ENCODE results near the gene VEGFB. TPM values are rescaled to one million over a fixed set of nuclear protein-coding genes. Genes with fewer than 3 reads are reported as not detected.
A peak's percentile ranks its signal among the peaks of the same experiment; 100 is the strongest.

VEGFB gene
- total RNA-seq, 4 donors from 2014 or later, result 33.6 to 87.5 (median 58.2) TPM

GRCh38 chr11:64207256-64208085 is 26.9 kb upstream of the VEGFB start:
- Histone ChIP-seq H3K9me3 (no peaks in the 10 kb centered on the region), H3K27ac (peak overlapping the region; percentile 70 to 78 (median 78))

GRCh38 chr11:64208086-64208795 is 26.1 kb upstream of the VEGFB start:
- Histone ChIP-seq H3K9me3 (no peaks in the 10 kb centered on the region), H3K36me3 (peaks cover 3 to 37% of the 10 kb centered on the region in 2 donors), H3K27me3 (no peaks in the 10 kb centered on the region), H3K27ac (peak overlapping the region; percentile 70 to 78 (median 78)), H3K4me3 (peak overlapping the region; percentile 37 to 47 (median 44)), H3K4me1 (peaks cover 14 to 16% of the 10 kb centered on the region in 2 donors)
- intact Hi-C loops (cut with DNase I; ENCODE audit: low total_unique reads), result no loop called here
- no peak for ATAC-seq
- in situ Hi-C loops (cut with MboI; ENCODE audit: low sequenced_read_pairs in 4 of 4), result loop anchor here in 1 of 4 donors (5.0 kb wide), 1 partner anchor 94 kb away; the partner anchor contains the start of gene CATSPERZ
- DNase-seq, result no peak
- TF ChIP-seq POLR2A (IDR thresholded peaks at IDR 0.05) (no peak), CTCF (IDR thresholded peaks at IDR 0.05 in 4 of 5, conservative IDR thresholded peaks at IDR 0.05 in 1 of 5) (no peak)

More at GRCh38 chr11:64207256-64208085, 26.9 kb upstream of the VEGFB start:
- peak in 1 of 2 donors; percentile 26 for TF ChIP-seq POLR2A (IDR thresholded peaks at IDR 0.05)
- TF ChIP-seq CTCF (IDR thresholded peaks at IDR 0.05 in 4 of 5, conservative IDR thresholded peaks at IDR 0.05 in 1 of 5), result no peak
- intact Hi-C loops (cut with DNase I; ENCODE audit: low total_unique reads), result no loop called here
- peak in 1 of 2 donors; percentile 58 for DNase-seq
- Histone ChIP-seq H3K27me3 (no peaks in the 10 kb centered on the region), H3K4me1 (peaks cover 16 to 20% of the 10 kb centered on the region in 2 donors), H3K4me3 (peak overlapping the region; percentile 37 to 47 (median 44)), H3K36me3 (peaks cover 3 to 45% of the 10 kb centered on the region in 2 donors)
- peak; percentile 48 for ATAC-seq
- in situ Hi-C loops (cut with MboI; ENCODE audit: low sequenced_read_pairs in 4 of 4), result loop anchor here in 1 of 4 donors (5.0 kb wide), 1 partner anchor 95 kb away; the partner anchor contains the start of gene CATSPERZ

GRCh38 chr11:64208796-64209562 is 25.4 kb upstream of the VEGFB start:
- in situ Hi-C loops (cut with MboI; ENCODE audit: low sequenced_read_pairs in 4 of 4), result loop anchor here in 1 of 4 donors (5.0 kb wide), 1 partner anchor 93 kb away; the partner anchor contains the start of gene CATSPERZ

More at GRCh38 chr11:64208796-64209562, 25.4 kb upstream of the VEGFB start:
- intact Hi-C loops (cut with DNase I; ENCODE audit: low total_unique reads), result no loop called here
- Histone ChIP-seq H3K27me3 (no peaks in the 10 kb centered on the region), H3K4me1 (peaks cover 14 to 16% of the 10 kb centered on the region in 2 donors), H3K27ac (peak overlapping the region; percentile 70 to 78 (median 78)), H3K4me3 (no peak overlapping the region), H3K36me3 (peaks cover 0 to 30% of the 10 kb centered on the region in 2 donors), H3K9me3 (no peaks in the 10 kb centered on the region)
- ATAC-seq (no peak), DNase-seq (no peak)
- no peak for TF ChIP-seq CTCF (IDR thresholded peaks at IDR 0.05 in 4 of 5, conservative IDR thresholded peaks at IDR 0.05 in 1 of 5)
- no peak for TF ChIP-seq POLR2A (IDR thresholded peaks at IDR 0.05)

Data from gastrocnemius medialis (tissue), 4 donors.